Ishikawa (cell line): ENCODE data around the gene NDUFAF5.

Experiments
- CEBPB ChIP-seq: IDR thresholded peaks from 2 replicates; pipeline ENCODE4 v1.6.1; 2012
- TAF1 ChIP-seq: IDR thresholded peaks from 2 replicates; pipeline ENCODE4 v1.6.1; 2012; ENCODE audit warnings: low read depth, mild to moderate bottlenecking
- TF ChIP-seq, protein P1 (sequence below): IDR thresholded peaks from 2 replicates; pipeline ENCODE4 v1.6.1; 2012; ENCODE audit warnings: low read depth, mild to moderate bottlenecking

- TF ChIP-seq, protein P1, sequence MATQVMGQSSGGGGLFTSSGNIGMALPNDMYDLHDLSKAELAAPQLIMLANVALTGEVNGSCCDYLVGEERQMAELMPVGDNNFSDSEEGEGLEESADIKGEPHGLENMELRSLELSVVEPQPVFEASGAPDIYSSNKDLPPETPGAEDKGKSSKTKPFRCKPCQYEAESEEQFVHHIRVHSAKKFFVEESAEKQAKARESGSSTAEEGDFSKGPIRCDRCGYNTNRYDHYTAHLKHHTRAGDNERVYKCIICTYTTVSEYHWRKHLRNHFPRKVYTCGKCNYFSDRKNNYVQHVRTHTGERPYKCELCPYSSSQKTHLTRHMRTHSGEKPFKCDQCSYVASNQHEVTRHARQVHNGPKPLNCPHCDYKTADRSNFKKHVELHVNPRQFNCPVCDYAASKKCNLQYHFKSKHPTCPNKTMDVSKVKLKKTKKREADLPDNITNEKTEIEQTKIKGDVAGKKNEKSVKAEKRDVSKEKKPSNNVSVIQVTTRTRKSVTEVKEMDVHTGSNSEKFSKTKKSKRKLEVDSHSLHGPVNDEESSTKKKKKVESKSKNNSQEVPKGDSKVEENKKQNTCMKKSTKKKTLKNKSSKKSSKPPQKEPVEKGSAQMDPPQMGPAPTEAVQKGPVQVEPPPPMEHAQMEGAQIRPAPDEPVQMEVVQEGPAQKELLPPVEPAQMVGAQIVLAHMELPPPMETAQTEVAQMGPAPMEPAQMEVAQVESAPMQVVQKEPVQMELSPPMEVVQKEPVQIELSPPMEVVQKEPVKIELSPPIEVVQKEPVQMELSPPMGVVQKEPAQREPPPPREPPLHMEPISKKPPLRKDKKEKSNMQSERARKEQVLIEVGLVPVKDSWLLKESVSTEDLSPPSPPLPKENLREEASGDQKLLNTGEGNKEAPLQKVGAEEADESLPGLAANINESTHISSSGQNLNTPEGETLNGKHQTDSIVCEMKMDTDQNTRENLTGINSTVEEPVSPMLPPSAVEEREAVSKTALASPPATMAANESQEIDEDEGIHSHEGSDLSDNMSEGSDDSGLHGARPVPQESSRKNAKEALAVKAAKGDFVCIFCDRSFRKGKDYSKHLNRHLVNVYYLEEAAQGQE, result no peak
- TF ChIP-seq TAF1, result peak; percentile 69
- TF ChIP-seq CEBPB, result no peak
Measured at GRCh38 chr20:13784893-13785715, at the start of gene NDUFAF5, which contains the start of gene ESF1.
